Measurements from ENCODE around the gene TECTA.

- no peak for TF ChIP-seq CTCF (IDR thresholded peaks at IDR 0.05)
- TF ChIP-seq ATF1 (CRISPR knock-in tag; IDR thresholded peaks at IDR 0.05): no peak
- TF ChIP-seq ATF3 (CRISPR knock-in tag; conservative IDR thresholded peaks at IDR 0.05): no peak
- TF ChIP-seq MAX (CRISPR knock-in tag; IDR thresholded peaks at IDR 0.05): no peak
- TF ChIP-seq USF2 (CRISPR knock-in tag; IDR thresholded peaks at IDR 0.05): no peak
- TF ChIP-seq HMGXB4 (CRISPR knock-in tag; IDR thresholded peaks at IDR 0.05): no peak
- TF ChIP-seq E2F4 (CRISPR knock-in tag; IDR thresholded peaks at IDR 0.05; ENCODE audit: borderline replicate concordance, low read depth): no peak
- TF ChIP-seq TP53 (CRISPR knock-in tag; IDR thresholded peaks at IDR 0.05): no peak
- TF ChIP-seq ZNF232 (CRISPR knock-in tag; IDR thresholded peaks at IDR 0.05): no peak
- TF ChIP-seq ATF6 (CRISPR knock-in tag; IDR thresholded peaks at IDR 0.05): no peak
- no peak for TF ChIP-seq FOXP1 (CRISPR knock-in tag; IDR thresholded peaks at IDR 0.05; ENCODE audit: borderline replicate concordance)
- no peak for TF ChIP-seq IRF1 (CRISPR knock-in tag; IDR thresholded peaks at IDR 0.05)
- no peak for TF ChIP-seq NFYB (CRISPR knock-in tag; conservative IDR thresholded peaks at IDR 0.05; ENCODE audit: low read depth)
These were observed 134.0 kb downstream of the TECTA start for GRCh38 chr11:121235057-121235456.

Data from WTC11 (cell line).